GM21737 (cell line): Measurements from ENCODE around the gene PROCA1.

Experiments used
- ATAC-seq: cut with Tn5 transposase; IDR thresholded peaks from one replicate; pipeline ENCODE4 v1.9.1; 2021; ENCODE audit warnings: mild to moderate bottlenecking, moderate library complexity; ENCODE audit not compliant: unreplicated experiment

PROCA1 gene, protein sequence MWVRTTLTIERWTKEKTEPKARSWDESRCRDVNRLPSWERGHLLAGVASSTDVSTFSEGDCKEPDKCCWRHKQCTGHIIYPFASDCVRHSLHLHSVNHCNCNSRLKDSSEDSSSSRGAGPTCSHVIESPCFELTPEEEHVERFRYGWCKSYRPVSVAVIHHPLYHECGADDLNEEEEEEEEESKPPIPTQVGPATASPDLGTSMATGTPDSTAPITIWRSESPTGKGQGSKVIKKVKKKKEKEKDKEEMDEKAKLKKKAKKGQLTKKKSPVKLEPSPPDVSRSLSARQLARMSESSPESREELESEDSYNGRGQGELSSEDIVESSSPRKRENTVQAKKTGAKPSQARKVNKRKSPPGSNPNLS

DNA sequence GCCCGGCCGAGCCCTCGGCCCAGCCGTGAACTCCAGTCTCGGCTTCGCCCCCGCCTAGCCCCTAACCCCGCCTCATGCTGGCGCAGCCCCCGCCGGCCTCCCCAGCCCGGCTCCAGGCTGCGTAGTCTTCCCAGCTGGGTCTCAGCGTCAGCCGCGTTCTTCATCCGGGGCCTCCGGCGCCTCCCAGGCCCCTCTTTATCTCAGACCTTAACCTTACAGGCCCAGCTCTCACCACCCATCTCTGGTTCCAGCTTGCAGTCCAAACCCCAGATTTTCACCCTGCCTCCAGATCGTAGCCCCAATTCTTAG, at the start of gene PROCA1:
TSS of gene PROCA1 (minus strand) at position 166 of the 309 bp plus-strand sequence. CDS start 228 bp downstream, outside the sequence.
- ATAC-seq, result peak; percentile 24

DNA sequence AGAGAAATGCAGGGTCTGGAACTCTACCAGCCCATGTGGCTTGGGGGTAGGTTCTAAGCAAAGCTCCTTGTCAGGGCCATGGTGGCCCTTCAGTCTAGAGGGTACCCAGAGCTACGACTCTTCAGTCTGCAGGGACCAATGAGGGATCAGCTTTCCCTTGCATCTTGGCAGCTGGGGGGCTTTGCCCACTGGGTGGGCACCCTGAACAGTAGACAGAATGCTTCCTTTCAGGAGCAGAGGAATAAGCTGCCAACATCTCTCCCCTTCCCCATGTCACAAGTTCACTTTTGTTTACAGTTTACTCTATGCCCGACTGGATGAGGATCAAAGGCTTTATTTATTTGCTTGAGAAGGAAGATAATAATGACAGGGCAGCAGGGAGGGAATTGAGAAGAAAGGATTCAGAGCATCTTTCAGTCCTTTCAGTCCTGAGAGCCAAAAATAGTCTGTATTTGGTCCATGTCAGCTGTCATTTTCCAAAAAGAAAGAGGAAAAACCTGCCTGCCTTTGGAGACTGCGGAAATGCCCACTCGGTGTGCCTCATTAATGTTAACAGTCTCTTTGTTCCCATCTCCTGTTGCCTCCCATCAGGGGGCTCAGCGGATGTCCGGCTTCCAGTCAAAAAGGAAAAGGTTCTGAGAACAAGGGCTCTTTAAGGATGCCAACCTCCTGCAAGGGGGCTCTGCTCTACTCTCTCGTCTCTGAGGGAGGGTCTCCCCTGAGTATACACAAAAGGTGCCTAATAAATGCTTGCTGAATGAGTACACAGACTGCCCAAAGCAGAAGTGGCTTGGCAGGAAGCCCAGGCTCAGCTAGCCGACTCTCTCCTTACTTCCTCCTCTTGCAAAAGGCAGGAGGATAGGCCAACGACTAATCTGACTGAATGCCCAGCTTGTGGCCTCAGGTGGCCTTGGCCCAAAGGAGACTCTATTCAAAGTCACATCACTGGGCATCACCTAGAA, 49.2 kb upstream of the PROCA1 start:
- no peak for ATAC-seq

DNA sequence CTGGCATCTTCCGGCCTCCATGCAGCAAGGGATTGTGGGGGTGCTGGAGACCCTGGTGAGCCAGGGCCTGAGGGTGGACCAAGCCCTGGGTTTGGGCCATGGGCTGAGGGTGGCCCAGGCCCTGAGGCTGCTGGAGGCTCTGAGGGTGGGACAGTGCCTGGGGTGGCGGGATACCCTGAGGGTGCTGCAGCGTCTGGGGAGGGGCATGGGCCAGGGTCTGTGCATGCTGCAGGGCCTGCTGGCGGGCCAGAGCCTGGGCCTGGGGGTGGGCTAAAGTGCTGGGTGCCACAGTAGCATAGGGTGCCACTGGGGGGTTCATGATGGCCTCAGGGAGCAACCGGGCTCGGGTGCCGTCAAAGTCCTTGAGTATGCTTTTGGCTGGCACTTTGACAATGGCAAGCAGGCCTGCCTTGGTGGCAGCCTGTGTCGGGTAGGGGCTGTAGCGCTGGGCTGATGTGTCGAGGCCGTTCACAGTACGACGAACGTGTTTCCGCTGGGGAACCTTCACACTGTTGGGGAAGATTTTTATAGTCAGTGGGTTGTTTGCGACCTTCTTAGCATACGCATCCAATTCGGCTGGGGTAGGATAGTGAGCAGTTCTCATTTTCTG, 47.7 kb upstream of the PROCA1 start:
- no peak for ATAC-seq

DNA sequence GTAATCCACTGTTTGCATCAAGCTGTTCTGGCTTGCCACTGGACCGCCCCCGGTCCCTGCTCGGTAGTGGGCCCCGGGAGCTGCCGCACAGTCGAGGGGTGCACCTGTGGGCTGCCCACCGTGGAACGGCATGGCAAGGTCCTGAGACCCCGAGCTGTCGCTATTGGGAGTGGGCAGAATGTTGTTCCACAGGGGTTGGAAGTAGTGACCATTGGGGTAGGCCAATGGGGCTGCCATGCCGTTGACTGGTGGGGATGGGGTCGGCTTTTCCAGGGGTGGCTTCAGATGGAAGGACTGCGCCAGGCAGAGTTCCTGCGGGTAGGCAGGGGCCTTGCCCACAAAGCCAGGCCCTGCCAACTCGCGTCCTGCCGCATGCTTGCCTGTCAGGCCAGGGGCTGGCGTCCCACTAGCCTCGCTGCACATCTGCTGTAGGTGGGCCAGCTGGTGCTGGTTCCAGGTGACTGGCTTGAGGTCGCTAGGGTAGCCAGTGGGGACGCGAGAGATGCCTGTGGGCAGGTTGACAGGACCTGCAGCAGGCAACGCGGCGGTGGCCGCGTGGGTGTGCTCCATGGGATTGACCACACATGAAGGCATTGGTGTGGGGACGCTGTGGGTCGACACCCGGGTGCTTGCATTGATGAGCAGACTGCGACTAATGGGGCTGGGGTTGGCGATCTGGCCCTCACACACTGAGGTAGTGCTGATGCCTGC, 46.9 kb upstream of the PROCA1 start:
- ATAC-seq, result no peak

DNA sequence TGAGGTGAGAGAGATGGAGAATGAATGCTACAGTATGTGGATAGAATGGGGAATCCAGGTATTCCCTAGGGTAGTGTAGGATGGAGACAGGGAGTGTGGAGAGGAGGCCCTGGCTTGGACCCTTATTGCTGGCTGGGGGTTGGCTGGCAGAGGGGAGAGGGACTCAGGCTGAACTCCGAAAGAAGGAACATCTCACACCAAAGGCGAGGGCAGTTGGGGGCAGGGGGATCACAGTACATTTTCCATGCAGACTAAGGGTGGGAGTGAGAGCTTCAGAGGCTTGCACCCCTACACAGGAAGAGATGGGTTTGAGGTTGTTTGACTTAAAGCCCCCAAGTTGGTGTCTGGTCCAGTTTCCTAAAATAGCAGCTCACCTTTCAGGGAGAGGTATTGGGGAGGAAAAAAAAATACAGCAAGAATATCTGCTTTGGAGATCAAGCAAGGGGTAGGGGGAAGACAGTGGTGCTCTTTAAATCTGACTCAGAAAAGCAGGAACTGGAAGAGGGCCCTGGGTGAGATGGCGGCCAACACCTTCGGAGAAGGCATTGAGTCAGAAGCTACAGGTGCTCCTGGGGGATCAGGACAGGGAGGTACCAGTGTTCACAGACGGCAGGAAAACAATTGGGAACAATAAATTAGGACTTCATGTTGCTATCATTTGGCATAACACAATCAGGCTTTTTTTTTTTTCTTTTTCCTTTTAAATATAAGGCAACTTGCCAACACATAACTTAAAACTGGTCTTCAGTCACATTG, 44.5 kb upstream of the PROCA1 start:
- ATAC-seq, result no peak

DNA sequence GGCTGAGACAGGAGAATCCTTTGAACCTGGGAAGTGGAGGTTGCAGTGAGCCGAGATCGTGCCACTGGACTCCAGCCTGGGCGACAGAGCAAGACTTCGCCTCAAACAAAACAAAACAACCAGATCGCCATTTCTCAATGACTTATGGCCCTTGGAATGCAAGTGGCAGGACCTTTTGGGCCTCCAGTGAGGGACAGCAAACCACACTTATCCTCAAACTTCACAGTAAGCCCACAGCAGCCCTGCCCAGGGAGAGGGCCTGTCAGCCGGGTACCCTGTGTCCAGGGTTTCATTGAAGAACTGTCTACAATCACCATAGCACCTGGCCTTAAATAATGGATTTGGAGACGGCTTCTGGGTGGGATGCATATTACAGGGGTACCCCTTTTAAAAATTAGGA, 43.8 kb upstream of the PROCA1 start:
- ATAC-seq, result no peak

DNA sequence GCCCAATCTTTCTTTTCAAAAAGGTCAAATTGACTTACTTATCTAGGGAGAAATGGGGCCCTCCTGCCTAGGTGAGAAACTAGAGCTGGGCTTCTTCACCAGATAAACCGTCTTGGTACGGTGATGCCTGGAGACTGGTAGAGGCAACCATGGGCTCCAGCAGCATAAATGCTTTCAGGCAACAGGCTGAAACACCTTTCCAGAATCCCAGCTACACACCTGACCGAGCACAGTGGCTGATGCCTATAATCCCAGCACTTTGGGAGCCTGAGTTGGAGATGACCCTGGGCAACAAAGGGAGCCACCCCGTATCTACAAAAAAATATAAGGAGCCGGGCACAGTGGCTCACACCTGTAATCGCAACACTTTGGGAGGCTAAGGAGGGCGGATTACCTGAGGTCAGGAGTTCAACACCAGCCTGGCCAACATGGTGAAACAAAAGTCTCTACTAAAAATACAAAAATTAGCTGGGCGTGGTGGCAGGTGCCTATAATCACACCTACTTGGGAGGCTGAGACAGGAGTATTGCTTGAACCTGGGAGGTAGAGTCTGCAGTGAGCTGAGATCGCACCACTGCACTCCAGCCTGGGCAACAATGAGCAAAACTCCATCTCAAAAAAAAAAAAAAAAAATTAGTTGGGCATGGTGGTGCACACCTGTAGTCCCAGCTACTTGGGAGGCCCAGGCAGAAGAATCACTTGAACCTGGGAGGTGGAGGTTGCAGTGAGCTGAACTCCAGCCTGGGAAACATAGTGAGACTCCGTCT, 40.1 kb upstream of the PROCA1 start:
- ATAC-seq, result no peak

DNA sequence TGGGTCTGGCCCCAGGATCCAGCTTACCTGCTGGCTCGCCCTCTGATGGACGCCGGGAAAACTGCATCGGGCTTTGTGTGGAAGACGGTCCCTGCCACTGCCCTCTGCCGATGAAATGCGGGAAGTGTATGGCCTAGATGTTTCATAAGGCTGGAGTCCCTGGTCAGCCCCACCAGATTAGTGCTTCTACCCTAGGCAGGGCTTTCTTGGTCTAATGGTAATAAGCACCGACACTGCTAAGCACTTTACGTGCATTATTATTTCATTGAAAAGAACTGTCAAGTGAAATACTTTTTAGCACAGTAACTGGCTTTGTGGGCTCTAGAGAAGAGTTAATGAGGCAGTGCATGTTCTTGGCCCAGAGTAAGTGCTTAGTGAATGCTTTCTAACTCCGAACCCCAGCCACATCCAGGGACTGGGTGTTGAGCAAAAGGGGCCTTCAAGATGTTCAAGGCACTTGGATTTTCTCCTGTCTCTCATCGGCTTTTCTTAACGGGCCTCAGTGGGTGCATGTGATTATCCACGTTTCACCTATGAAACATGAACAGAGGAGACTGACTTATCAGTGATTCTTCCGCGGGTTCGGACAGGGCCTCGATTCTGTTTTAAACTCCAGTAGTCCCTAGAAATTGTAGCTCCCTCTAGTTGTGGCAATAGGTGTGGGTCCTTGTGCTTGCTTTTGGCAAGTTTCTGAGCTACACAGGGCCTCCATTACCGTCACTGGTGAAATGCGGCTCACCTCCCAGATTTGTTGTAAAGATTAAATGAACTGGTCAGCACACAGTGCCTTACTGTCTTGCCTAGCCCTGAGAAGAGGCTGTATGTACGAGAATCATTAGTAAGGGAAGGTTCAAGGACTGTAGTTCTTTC, 38.7 kb upstream of the PROCA1 start:
- ATAC-seq, result peak; percentile 55

DNA sequence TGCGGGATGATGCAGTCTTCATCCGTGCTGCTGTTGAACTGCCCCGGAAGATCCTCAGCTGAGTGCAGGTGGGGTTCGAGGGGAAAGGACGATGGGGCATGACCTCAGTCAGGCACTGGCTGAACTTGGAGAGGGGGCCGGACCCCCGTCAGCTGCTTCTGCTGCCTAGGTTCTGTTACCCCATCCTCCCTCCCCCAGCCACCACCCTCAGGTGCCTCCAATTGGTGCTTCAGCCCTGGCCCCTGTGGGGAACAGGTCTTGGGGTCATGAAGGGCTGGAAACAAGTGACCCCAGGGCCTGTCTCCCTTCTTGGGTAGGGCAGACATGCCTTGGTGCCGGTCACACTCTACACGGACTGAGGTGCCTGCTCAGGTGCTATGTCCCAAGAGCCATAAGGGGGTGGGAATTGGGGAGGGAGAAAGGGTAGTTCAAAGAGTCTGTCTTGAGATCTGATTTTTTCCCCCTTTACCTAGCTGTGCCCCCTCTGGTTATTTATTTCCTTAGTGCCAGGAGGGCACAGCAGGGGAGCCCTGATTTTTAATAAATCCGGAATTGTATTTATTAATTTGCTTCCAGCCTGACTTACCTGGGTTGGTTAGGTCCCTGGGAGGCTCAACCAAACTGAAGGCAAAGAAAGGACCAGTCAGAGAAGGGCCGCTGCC, 38.0 kb upstream of the PROCA1 start:
- no peak for ATAC-seq

DNA sequence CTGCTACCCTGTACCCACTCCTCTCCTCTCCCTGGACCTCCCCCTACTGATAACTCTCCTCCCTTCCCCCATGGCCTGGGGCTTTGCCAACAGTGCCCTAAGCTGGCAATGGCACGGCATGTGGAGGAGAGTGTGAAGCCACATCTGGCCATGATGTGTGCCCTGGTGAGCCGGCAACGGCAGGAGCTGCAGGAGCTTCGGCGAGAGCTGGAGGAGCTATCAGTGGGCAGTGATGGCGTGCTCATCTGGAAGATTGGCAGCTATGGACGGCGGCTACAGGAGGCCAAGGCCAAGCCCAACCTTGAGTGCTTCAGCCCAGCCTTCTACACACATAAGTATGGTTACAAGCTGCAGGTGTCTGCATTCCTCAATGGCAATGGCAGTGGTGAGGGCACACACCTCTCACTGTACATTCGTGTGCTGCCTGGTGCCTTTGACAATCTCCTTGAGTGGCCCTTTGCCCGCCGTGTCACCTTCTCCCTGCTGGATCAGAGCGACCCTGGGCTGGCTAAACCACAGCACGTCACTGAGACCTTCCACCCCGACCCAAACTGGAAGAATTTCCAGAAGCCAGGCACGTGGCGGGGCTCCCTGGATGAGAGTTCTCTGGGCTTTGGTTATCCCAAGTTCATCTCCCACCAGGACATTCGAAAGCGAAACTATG, 37.3 kb upstream of the PROCA1 start:
- no peak for ATAC-seq

DNA sequence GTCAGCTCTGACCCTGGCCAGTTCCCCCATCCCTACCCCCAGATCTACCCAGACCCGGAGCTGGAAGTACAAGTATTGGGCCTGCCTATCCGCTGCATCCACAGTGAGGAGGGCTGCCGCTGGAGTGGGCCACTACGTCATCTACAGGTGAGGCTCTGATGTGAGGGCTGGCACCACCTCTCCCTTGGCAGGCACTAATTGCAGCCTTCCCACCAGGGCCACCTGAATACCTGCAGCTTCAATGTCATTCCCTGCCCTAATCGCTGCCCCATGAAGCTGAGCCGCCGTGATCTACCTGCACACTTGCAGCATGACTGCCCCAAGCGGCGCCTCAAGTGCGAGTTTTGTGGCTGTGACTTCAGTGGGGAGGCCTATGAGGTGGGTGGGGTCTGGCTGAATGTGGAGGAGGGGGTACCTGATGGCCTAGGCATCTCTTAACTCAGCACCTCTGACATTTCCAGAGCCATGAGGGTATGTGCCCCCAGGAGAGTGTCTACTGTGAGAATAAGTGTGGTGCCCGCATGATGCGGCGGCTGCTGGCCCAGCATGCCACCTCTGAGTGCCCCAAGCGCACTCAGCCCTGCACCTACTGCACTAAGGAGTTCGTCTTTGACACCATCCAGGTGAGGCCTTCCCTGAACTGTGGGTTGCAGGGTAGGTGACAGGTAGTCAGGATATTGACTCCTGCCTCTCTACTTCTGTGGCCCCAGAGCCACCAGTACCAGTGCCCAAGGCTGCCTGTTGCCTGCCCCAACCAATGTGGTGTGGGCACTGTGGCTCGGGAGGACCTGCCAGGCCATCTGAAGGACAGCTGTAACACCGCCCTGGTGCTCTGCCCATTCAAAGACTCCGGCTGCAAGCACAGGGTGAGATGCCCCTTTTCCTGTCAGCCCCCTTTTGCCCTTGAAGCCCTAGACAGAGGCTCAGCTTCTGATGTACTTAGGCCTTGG, 36.4 kb upstream of the PROCA1 start:
- ATAC-seq, result no peak

DNA sequence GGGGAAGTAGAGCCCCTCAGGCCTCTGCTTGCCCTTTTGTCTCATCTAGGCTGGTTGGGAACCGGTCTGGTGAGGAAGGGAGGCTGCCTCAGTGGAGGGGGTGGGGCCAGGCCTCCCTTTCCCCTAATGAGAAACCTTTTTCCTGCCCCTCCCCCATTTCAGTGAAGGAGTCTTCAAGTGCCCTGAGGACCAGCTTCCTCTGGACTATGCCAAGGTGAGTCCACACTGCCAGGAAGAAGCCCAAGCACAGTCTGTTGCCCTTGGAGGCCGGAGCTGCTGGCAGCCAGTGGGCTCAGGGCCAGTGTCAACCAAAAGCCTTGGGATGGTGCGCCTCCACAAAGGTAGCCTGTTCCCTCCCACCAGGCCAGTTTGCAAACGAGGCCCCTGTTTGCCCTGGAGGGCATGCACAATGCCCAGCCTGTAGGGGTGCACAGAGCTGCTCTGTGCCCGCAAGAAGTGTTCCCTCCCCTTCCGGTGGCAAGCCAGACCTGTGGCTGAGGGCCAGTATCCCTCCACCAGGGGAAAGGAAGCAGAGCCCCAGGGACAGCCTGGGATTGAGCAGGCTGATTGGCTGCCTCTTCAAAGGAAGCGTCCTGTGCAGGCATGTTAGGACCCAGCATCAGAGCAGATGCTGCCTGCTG, 35.5 kb upstream of the PROCA1 start:
- no peak for ATAC-seq

DNA sequence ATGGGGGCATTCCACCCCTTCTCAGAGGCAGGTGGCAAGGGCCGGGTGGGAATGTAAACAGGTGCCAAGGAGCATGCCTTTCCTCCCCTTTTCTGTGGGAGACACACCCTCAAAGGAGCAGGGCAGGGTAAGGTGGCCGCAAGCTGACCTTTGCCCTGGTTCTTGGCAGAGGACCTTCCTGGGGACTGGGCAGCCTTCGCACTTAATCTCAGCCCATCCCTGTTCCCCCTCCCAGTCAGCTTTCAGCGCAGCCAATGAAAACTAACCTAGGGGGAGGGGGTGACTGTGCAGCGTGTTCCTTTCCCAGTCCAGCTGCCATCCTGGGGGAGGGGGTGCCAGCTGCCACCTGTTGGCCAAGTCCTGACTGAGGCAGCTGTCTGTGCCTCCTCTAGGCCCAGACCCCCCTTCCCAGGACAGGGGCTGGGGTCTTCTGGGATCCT, 34.9 kb upstream of the PROCA1 start:
- no peak for ATAC-seq

DNA sequence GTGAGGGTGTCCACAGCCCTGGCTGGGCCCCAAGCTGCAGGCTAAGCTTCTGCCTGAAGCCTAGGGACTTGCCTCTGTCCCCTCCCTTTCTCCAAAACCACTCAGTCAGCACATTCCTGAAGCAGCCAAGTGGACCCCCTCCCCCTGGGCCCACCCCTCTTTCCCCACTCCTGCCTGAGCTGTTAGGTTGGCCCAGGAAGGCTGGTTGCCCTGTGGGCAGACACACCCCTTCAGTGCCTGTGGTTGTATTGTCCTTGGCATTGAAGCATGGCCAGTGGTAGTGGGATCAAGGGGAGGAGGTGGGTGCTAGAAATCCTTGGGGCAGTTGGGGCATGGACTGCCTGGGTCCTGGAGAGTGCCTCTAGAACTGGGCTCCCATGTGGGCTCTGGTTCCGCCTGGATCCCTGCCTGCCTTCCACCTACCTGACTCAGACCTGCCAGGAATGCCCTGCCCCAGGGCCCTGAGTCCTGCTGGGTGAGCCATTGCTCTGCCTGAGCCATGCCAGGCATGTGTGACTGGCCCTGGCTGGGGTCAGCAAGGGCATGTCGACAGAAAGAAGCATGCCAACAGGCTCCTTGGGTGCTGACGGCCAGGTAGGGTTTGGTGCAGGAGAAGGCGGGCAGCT, 34.2 kb upstream of the PROCA1 start:
- no peak for ATAC-seq

DNA sequence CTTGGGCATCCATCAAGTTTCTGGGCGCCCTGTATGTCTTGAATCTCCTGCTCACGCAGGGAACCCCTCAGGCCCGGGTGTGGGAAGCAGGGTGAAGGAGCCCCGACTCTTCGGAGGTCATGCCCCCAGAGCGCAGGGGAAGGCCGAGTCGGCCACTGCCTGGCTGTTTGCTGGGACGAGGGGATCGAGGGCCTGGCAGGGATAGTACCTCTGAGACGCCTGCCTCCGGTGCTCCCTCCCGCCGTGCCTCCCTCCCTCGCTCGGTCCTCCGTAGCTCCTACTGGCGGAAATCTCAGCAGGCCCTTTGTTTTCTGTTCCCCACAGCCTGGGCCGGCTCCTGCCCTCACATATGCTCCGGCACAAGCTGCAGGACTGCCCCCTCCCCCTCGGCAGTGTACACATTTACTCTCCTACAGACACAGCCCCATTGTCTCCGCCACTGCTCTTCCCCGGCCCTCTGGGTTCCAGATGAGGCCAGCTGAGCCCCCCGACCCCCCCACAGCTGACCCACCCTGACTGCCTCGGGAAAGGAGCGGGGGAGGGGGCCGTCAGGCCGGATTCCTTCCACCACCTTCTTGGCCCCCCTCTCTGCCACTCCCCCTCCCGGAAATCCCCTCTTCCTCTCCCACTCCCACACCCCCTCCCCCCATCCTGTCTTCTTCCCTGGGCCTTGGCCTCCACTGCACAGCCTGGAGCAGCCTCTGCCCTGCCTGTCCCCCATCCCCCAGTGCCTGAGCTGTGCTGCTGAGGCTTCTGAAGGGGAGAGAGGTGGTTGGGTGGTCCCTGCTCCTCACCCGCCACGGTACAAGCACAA, 33.5 kb upstream of the PROCA1 start:
- ATAC-seq, result no peak
